HEK293T (cell line): ENCODE measurements around the gene WDR46.
"Not testable (repeated sequence)": the region's sequence is repeated elsewhere in the genome, so short reads cannot be mapped to it uniquely, and the experiment has no call there.

Source experiments
- CTCF ChIA-PET: fragments of 350-600 bp; formaldehyde crosslinking; extraction: SDS; loops from one replicate; lab custom pipeline; 2021; ENCODE audit warnings: antibody characterized with exemption, inconsistent platforms; lab: Yijun Ruan, JAX
- POLR2A ChIA-PET: fragments of 350-600 bp; formaldehyde crosslinking; extraction: SDS; loops from one replicate; lab custom pipeline; 2020; ENCODE audit warnings: antibody characterized with exemption, inconsistent platforms; lab: Yijun Ruan, JAX
- DNase-seq: peaks from one replicate; pipeline ENCODE4 v3.0.0; 2012; ENCODE audit warnings: mixed read lengths; ENCODE audit errors: extremely low spot score
- ARNT ChIP-seq: fragments of 450-650 bp; IDR thresholded peaks from 2 replicates; pipeline ENCODE4 v1.6.1; 2017; ENCODE audit warnings: mild to moderate bottlenecking
- BHLHE40 ChIP-seq: fragments of 450-650 bp; IDR thresholded peaks from 2 replicates; pipeline ENCODE4 v1.6.1; 2016; ENCODE audit warnings: mild to moderate bottlenecking, moderate library complexity, borderline replicate concordance
- CTBP1 ChIP-seq: fragments of 450-650 bp; IDR thresholded peaks from 2 replicates; pipeline ENCODE4 v1.6.1; 2016; ENCODE audit warnings: borderline replicate concordance
- ELF4 ChIP-seq: fragments of 450-650 bp; IDR thresholded peaks from 2 replicates; pipeline ENCODE4 v1.6.1; 2017; ENCODE audit warnings: antibody characterized with exemption
- FOXA1 ChIP-seq: fragments of 450-650 bp; IDR thresholded peaks from 2 replicates; pipeline ENCODE4 v1.6.1; 2016; ENCODE audit warnings: mild to moderate bottlenecking
- FOXK2 ChIP-seq: fragments of 450-650 bp; IDR thresholded peaks from 2 replicates; pipeline ENCODE4 v1.6.1; 2016; ENCODE audit warnings: mild to moderate bottlenecking
- FOXM1 ChIP-seq: fragments of 450-650 bp; IDR thresholded peaks from 2 replicates; pipeline ENCODE4 v1.6.1; 2017; ENCODE audit warnings: mild to moderate bottlenecking, borderline replicate concordance
- HDGF ChIP-seq: fragments of 450-650 bp; IDR thresholded peaks from 2 replicates; pipeline ENCODE4 v1.6.1; 2017; ENCODE audit warnings: antibody characterized with exemption, borderline replicate concordance
- L3MBTL2 ChIP-seq: fragments of 450-650 bp; conservative IDR thresholded peaks from 2 replicates; pipeline ENCODE4 v1.6.1; 2016; ENCODE audit warnings: mild to moderate bottlenecking
- LEF1 ChIP-seq: fragments of 450-650 bp; IDR thresholded peaks from 2 replicates; pipeline ENCODE4 v1.6.1; 2017; ENCODE audit warnings: mild to moderate bottlenecking, borderline replicate concordance
- NFRKB ChIP-seq: fragments of 450-650 bp; IDR thresholded peaks from 2 replicates; pipeline ENCODE4 v1.6.1; 2016; ENCODE audit warnings: mild to moderate bottlenecking, moderate library complexity
- PKNOX1 ChIP-seq: fragments of 450-650 bp; IDR thresholded peaks from 2 replicates; pipeline ENCODE4 v1.6.1; 2016
- SP1 ChIP-seq: fragments of 450-650 bp; IDR thresholded peaks from 2 replicates; pipeline ENCODE4 v1.6.1; 2017
- SUZ12 ChIP-seq: fragments of 450-650 bp; IDR thresholded peaks from 2 replicates; pipeline ENCODE4 v1.6.1; 2016; ENCODE audit warnings: mild to moderate bottlenecking
- TARDBP ChIP-seq: fragments of 450-650 bp; IDR thresholded peaks from 2 replicates; pipeline ENCODE4 v1.6.1; 2016
- ZNF384 ChIP-seq: fragments of 450-650 bp; IDR thresholded peaks from 2 replicates; pipeline ENCODE4 v1.6.1; 2016

The WDR46 gene

GRCh38 chr6:33276581-33276863 is 12.5 kb downstream of the WDR46 start:
- POLR2A ChIA-PET = interaction anchor here (1.2 to 4.2 kb wide), 11 partner anchors 13 to 305 kb away, joined by 3 to 37 read pairs (median 6); partner anchors contain the start of genes PFDN6, RGL2, RING1 and TAPBP
- CTCF ChIA-PET = interaction anchor here (0.7 to 1.9 kb wide), 7 partner anchors 23 to 322 kb away, joined by 3 to 16 read pairs (median 3); no protein-coding TSS in a partner anchor

GRCh38 chr6:33275795-33276580 is 13.1 kb downstream of the WDR46 start:
- ChIA-PET POLR2A (interaction anchor here (1.2 to 4.2 kb wide), 8 partner anchors 13 to 114 kb away, joined by 3 to 37 read pairs (median 12); partner anchors contain the start of genes PFDN6, RGL2, RING1 and TAPBP), CTCF (interaction anchor here (0.7 to 1.9 kb wide), 5 partner anchors 24 to 321 kb away, joined by 3 to 16 read pairs (median 3); no protein-coding TSS in a partner anchor)
- not testable (repeated sequence) for DNase-seq

More at GRCh38 chr6:33276581-33276863, 12.5 kb downstream of the WDR46 start:
- TF ChIP-seq SUZ12 (no peak), LEF1 (no peak), FOXK2 (no peak), HDGF (no peak), CTBP1 (no peak), ELF4 (no peak), ARNT (no peak), L3MBTL2 (no peak), ZNF384 (no peak), TARDBP (no peak), BHLHE40 (no peak), SP1 (no peak), FOXA1 (no peak), FOXM1 (no peak), PKNOX1 (no peak), NFRKB (no peak)
- DNase-seq = no peak

- ChIA-PET CTCF (no interaction called here), POLR2A (no interaction called here)
- DNase-seq = no peak
- TF ChIP-seq CTBP1 = no peak
These were observed 14.8 kb downstream of the WDR46 start for GRCh38 chr6:33273924-33274902.

- ChIA-PET CTCF (no interaction called here), POLR2A (interaction anchor here (2.4 to 5.5 kb wide), 4 partner anchors 16 to 45 kb away, joined by 17 to 54 read pairs (median 26); partner anchors contain the start of genes PFDN6, RGL2, WDR46 and ZBTB22)
- TF ChIP-seq FOXK2 = no peak
- no peak for TF ChIP-seq ELF4
- no peak for TF ChIP-seq ZNF384
- TF ChIP-seq SP1 = no peak
- no peak for TF ChIP-seq SUZ12
- no peak for TF ChIP-seq NFRKB
- no peak for TF ChIP-seq L3MBTL2
- TF ChIP-seq HDGF = no peak
- no peak for TF ChIP-seq CTBP1
- no peak for TF ChIP-seq BHLHE40
- no peak for TF ChIP-seq FOXM1
- no peak for TF ChIP-seq FOXA1
- TF ChIP-seq LEF1 = no peak
- TF ChIP-seq ARNT = no peak
- no peak for TF ChIP-seq TARDBP
- TF ChIP-seq PKNOX1 = no peak
- DNase-seq = no peak
These were observed 15.7 kb downstream of the WDR46 start for GRCh38 chr6:33273129-33273923.

- DNase-seq = no peak
- POLR2A ChIA-PET = interaction anchor here (0.8 to 5.5 kb wide), 19 partner anchors 11 to 301 kb away, joined by 3 to 54 read pairs (median 7); partner anchors contain the start of genes HSD17B8, PFDN6, RGL2 and RING1
- CTCF ChIA-PET = interaction anchor here (0.6 to 1.0 kb wide), 2 partner anchors 24 to 28 kb away, joined by 4 to 8 read pairs; no protein-coding TSS in a partner anchor
- TF ChIP-seq BHLHE40 (no peak), PKNOX1 (no peak), TARDBP (no peak), ELF4 (no peak), SP1 (no peak)
These were observed 16.5 kb downstream of the WDR46 start for GRCh38 chr6:33272275-33273128.
